ENCODE results near the gene EPHA10.
"Not testable (repeated sequence)": the region's sequence is repeated elsewhere in the genome, so short reads cannot be mapped to it uniquely, and the experiment has no call there.

Gene EPHA10

DNA sequence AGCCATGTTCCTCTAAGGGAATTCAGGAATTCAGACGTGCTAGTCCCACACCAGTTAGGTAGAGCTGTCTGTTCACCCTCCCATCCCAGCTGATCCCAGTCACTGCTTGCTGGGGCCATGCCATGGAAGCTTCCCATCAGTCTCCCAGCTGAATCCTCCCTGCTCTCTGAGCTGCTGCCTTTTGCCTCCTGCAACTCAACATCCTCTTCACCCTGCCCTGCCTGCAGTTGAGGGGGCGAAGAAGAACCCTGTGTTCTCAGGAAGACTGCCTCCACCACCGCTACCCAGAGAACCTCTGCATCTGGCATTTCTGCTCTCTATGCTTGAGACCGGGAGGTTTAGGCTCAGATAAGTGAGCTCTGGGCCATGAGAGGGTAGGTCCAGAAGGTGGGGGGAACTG lies 56.4 kb downstream of the EPHA10 start:
- no peak for DNase-seq

DNA sequence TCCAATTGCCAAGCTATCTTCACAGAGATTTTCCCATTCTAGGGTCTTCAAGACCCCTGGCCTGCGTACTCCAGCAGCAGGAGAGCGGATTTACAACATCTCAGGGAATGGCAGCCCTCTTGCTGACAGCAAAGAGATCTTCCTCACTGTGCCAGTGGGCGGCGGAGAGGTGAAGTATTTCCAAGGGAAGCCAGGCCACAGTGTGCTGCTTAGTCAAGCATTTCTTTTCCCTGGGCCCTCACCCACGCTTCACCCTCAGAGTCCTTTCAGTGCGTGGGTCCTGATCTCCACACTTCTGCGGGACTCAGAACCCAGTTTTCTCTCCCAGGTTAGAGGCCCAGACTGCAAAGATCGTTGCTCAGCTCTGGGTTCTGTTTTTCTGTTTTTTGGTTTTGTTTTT lies 59.5 kb downstream of the EPHA10 start:
- DNase-seq: no peak

DNA sequence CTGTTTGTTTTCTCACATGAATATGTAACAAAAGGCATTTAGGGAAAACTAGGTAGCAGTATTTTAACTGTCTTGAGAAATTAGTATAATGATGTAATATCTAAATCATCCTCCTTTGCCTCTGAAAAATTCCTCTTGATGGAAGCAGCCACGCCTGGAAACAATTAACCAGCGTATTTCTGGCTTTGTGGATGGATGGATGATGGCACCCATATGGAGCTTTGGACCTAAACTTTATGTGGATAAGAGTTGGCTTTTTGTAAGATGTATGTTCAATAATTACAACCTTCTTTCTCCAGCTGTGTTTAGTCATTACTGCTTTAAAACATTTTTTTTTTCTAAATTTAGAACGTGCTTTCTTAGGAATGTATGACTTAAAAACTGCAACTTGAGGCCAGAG lies 60.0 kb downstream of the EPHA10 start:
- DNase-seq: no peak

DNA sequence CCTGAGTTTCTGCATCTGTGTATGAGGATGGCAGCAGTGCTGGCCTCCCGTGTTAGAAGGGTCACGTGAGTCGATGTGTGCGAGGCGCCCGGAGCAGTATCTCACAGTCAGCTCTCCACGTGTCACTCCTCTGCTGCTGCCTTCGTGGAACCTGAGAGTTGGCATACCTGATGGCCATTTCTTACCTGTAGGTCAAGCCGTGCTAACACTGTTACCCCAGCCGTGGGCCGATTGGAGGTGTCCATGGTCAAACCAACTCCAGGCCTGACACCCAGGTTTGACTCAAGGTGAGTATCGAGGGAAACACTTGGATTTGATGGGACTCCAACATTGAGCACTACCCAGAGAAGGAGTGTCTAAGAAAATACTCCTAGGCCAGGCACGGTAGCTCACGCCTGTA lies 61.9 kb downstream of the EPHA10 start:
- DNase-seq: no peak

DNA sequence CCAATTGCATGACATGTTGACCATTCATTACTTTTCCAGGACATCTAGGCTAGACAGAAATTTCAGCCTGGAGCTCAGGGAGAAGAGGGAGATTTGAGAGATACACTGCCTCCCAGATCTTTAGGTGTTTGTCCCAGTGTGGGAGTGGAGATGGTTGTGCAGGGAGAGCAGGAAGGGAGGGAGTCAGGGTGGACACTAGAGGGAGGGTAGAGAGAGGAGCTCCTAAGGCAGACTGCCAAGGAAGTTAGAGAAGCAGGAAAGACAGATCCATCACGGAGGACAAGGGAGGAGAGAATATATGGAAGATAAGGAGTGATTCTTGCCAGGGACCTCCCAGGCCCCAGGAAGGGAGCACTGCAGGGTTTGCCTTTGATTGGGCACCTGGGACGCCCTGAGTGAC lies 63.9 kb downstream of the EPHA10 start:
- DNase-seq: no peak

DNA sequence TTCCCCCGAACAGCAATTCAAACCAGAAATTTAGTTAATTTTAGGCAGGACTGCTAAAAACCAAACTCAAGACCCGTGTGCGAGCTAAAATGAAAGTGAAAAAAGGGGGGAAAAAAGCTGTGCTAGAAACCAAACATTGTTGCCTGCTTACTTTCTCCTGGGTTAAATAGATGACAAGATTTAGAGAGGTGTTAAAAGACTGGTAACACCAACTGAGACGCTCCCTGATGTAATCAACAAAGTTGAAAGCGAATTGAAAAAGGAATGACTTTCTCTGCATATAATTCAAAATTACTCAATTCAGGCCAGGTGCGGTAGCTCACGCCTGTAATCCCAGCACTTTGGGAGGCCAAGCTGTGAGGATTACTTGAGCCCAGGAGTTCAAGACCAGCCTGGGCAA lies 65.8 kb downstream of the EPHA10 start:
- DNase-seq: no peak

DNA sequence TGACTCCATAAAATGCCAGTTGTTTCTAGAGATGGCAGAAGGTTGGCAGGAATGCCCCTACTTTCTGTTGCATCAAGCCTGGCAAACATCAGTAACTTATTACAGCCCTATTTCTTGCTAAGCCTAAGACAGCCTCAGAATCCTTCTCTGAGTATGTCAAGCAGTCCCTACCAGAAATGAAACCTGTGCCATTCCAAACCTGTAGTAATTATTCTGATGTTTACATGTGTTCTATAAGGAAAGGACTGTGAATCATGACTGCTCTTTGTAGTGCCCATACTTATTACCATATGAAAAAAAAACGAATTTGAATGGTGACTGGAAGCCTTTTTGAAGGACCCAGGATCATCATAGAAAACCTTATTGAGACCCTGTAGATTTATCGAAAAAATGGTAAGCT lies 67.2 kb downstream of the EPHA10 start:
- no peak for DNase-seq

DNA sequence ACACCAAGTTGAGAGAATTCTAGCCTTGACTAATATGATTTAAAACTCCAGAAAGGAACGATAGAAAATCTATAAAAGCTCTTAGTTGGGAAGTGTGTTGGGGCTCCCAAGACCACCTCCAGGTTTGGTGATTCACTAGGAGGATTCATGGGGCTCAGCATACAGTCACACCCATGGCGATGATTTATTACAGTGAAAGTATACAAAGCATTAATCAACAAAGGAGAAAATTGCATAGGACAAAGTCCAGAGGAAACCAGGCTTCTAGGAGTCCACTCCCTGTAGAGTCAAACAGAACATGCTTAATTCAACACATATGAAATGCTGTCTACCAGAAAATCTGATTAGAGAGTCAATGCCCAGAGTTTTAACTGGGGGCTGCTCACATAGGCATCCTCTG lies 67.8 kb downstream of the EPHA10 start:
- no peak for DNase-seq

DNA sequence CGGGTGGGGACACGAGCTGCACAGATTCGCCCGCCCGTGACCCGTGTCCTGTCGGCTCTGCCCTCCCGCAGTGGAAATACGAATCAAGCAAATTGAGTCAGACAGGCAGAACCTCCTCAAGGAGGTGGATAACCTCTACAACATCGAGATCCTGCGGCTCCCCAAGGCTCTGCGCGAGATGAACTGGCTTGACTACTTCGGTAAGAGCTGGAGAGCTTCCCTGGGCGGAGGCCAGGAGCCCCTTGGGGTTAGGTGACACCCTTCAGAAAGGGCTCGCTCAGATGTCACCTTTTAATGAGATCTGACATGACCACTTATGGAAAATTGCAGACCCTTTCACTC lies 72.1 kb downstream of the EPHA10 start:
- DNase-seq: no peak

DNA sequence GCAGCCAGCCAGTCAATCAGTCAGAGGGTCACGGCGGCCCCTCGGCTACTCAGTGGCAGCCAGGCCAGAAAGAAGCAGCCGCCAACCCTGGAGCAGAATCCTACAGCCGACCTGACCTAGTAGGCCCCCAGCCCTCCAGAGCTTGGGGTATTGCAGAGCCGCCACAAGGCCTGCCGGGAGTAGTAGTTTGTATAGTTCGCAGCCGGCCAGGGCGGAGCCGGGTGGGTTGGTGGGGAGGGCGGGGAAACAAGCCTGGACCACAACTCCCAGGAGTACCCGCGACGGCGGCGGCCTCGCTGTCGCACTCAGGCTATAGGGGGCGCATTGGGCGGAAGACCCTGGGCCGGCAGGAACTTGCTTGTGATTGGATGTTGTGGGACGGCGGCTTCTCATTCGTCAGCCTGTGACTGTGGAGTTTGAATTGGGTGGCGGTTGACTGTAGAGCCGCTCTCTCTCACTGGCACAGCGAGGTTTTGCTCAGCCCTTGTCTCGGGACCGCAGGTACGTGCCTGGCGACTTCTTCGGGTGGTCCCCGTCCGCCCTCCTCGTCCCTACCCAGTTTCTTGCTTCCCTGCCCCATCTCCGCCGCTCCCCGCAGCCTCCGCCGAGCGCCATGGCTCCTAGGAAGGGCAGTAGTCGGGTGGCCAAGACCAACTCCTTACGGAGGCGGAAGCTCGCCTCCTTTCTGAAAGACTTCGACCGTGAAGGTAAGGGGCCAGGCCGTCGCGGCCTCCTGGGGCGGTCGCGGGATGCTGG lies 72.7 kb downstream of the EPHA10 start, which contains the start of gene CDCA8:
TSS of gene CDCA8 (plus strand) at position 439 of the 756 bp plus-strand sequence. CDS start at position 614, 175 bp downstream.
- DNase-seq: peak; percentile 99

DNA sequence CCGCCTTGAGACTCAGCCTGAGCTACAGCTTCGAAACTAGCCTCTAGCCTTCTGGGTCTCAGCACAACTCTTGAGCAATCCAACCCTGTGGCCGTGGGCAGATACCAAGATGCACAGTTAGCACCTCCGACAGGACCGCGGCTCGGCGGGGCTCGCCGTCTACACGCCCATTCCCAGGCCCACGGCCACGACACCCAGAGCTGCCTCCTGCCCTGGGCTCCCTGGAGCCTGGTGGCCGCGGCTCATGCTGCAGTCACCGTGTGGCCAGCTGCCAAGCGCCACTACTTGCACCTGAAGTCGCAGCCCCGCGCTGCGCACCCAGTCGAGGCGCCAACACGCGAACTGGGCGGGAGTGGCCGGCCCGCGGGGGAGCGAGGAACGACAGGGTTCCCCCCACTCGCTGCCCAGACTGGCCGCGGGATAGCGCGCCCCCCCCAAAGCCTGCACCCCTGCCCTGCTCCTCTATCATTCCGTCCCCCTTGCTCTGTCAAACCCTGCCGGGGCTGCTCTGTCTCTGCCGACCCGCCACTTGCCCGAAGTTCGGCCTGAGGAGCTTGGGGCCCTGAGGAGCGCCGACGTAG lies 73.3 kb downstream of the EPHA10 start:
- DNase-seq: no peak

DNA sequence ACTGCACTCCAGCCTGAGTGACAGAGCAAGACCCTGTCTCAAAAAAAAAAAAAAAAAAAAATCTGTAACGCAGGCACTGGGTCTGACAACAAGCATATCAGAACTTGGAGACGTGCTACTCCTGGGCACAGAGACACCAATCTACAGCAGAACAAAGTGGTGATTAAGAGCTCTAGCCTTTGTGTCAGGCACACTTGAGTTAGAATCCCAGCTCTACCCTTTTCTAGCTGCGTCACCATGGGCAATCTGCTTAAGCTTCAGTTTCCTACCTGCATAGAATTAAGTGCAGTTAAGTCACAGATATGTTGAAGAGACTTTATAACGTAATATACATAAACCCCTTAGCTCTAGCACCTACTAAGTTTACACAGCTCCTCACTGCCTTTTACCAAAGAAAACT lies 76.0 kb downstream of the EPHA10 start:
- DNase-seq: no peak

DNA sequence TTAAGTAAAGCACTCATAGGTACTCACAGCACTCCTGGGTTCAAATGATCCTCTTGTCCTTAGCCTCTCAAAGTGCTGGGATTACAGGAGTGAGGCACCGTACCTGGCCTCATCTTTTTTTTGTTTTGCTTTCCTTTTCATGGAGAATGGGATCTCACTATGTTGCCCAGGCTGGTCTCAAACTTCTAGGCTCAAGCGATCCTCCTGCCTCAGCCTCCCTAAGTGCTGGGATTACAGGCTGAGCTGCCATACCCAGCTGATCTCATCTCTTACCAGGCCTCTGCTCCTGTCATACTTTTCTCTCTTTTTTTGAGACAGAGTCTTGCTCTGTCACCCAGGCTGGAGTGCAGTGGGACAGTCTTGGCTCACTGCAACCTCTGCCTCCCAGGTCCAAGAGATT lies 77.2 kb downstream of the EPHA10 start:
- not testable (repeated sequence) for DNase-seq

DNA sequence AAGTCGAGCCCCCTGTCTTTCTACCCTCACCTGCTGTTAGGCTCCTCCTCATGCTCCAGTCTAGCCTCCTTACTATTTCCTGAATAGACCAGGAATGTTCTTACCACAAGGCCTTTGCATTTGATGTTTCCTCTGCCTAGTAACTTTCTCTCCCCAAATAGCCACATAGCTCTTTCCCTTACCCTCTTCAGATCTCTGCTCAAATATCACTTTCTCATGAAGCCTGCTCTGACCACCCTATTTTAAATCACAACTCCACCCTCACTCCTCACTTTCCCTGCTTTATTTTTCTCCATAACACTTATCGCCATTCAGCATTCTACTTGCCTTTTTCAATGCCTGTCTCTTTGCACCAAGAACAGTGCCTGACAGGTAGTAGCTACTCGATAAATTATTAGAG lies 79.2 kb downstream of the EPHA10 start:
- DNase-seq: no peak

DNA sequence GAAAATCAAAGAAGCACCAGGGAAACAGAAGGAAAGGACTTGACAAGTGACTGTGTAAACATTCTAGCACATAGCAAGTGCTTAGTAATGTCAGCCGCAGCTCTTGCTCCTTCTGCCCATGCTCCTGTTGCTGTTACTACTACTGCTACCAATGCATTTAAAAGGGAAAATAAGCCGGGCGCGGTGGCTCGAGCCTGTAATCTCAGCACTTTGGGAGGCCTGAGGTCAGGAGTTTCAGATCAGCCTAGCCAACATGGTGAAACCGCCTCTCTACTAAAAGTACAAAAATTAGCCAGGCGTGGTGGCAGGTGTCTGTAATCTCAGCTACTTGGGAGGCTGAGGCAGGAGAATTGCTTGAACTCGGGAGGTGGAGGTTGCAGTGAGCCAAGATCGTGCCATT lies 80.7 kb downstream of the EPHA10 start:
- not testable (repeated sequence) for DNase-seq

DNA sequence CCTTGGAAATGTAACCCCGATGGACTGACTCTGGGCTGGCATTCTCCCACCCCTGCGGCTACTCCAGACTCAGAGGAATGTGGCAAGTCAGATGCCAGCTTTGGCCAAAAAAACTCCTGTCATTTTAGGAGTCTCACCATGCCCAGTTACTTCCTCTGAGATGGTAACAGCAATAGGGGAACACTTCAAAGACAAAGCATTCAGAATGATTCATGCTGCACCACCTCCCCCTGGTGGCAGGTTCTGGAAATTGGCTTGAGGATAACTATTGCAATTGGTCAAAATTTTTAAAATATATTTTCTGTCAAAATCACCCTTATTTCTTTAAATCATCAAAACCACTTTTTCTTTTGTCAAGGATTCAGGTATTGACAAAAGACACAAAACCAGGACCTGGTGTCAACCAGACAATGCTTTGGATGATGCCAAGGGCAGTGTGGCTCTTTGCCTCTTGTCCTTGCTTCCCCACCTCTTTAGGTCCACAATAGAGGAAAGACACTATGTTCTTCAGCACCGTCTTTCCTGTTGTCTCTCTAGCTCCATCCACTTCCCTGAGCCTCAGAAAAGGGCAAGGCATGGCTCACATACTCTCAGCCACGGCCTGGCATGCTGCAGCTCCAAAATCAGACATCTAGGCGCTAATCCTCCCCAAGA lies 82.5 kb downstream of the EPHA10 start:
- peak; percentile 51 for DNase-seq

DNA sequence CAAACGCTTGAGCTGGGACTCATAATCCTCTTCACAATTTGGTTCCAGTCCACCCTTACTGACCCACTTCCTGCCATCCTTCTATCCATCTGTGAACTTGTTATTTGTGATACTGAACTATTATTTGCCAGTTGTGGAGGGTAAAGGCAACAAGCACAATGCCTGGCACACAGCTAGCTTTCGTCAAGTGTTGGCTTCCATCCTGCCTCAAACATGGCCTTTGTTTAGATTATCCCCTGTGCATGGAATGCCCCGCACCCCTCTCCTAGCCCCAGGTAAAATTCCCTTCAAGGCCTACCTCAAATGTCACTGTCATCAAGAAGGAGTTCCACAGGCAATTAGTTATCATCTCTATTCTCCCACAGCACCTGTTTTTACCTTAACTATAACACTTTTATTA lies 84.0 kb downstream of the EPHA10 start:
- no peak for DNase-seq

DNA sequence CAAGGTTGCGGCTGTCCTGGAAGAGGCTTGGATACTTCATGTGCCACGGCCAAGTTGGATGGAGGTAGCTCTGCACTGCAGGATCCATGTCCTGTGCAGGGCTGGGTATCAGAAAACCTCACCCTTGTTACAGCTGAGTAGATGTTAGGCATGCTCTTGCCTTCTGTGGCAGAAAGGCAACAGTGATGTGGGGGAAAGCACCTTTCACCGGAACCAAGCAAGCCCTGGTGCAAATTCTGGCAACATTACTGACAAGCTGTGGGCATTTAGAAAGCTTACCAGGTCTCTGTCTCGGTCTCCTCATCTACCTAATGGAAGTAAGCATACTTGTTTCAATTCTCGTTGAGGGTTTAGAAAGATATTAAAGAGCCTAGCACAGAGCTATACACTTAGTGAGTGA lies 87.1 kb downstream of the EPHA10 start:
- no peak for DNase-seq

DNA sequence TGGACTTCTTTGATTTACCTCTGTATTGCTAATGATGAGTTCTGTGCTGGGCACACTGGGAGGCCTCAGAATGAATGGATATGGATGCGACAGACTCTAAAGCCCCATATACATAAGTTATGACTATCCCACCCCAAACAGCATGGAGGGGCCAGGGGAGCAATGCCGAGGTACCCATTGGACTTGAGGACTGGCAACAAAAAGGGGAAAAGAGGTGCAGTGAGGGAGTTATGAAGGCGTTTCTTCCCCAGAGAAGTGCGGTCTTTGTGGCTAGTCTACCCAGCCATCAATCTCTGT lies 87.8 kb downstream of the EPHA10 start:
- no peak for DNase-seq

DNA sequence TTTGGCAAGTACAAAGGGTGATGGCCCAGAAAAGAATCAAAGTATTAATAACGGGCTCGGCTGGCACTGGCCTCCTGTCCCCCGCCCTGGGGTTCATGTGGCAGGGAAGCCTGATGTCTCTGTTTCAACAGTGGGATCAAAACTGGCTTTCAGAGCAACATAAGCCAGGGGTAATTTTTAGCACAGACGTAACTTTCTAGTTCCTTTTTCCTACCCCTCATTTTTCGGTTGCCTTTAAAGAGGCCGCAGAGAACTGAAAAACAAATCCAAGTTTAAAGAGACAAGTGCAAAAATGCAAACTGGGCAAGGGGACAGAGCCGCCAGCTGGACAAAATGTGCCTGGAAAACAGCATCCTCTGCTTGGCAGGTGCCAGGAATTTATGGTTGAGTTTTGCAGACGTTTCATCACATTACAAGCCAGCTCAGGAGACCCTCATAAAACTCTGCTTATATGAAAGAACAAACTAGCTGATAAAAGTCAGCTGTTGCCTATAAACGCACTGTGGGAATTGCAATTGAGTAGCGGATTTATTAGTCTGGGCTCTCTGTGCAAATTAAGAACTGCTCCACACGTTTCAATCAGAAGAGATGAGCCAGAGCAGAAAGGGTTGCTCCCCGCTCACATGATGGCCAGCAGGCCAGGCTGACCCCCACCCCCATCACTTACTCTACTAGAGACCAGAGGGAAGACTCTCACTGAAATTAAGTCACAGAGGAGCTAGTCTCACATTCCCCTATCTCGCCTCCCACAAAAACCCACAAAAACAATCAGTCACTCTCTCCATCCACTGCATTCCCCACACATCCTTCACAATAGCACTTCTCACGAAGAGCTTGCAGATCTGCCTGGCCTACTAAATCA lies 88.4 kb downstream of the EPHA10 start:
- DNase-seq: no peak

DNA sequence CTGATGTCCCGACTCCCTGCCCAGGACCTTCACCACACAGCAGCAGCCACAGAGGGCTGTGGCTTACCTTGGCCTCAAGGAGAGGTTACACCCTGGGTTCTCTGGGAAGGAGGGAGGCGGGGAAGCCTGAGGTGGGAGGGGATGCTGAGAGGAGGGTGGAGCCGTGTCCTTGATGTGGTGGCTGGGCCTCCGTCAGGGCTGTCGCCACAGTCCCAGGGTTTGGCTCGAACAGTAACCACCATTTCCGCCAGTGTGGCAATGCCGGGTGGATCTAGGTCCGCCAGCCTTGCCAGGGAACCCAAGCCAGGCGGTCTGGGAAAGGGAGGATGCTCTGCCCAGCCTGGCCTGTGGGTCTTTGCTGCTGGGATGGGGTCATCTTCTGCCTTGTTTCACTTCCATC lies 91.0 kb downstream of the EPHA10 start:
- DNase-seq: peak; percentile 60

DNA sequence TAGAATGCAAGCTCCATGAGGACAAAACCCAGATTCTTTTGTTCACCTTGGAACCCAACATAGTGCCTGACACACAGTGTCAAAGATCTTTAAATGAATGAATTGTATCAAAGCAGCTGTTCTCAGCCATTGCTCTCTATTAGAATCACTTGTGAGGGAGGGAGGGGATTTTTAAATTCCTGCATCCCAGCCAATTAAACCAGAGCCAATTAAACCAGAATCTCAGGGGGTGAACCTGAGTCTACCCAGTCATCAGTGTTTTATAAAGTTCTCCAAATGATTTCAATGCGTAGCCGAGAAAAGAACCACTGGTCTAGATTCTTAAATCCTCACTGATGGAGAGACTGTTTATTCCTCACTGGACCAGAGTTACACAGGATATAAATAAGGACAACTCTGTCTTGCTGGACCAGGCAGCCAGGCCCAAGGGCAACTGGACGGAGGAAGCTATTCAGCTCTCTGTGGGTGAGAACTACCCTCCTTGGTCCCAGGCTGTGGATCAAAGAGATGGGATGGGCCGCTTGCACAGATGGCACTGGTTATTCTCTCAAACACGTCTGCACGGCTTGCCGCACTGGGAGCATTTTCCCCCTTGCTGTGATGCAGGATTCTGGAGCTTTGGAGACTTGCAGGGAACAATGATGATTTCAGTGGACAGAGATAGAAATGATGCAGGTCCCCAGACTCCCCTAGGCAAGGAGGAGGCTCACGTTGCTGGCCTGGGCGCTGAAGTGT lies 92.6 kb downstream of the EPHA10 start:
- DNase-seq: no peak

DNA sequence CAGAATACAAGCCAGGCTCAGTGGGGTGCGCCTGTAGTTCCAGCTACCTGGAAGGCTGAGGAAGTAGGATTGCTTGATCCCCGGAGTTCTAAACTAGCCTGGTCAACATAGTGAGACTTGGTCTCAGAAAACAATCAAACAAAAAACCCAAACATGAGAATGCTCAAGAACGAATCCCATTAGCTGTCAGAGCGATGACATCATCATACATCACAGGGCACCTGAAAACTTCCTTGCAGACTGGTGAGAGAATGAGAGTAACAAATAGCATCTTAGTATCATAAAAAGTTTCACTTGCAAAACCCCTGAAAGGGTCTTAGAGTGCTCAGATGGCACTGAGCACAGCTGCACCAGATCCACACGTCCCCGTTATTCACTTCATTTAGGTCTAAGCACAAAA lies 93.7 kb downstream of the EPHA10 start:
- no peak for DNase-seq

Data from activated effector memory CD4-positive, alpha-beta T cell treated with Interleukin-2 at 50 U/mL for 16 hours (primary cell).